Stimulated activated naive CD8-positive, alpha-beta T cell treated with anti-CD3 and anti-CD28 coated beads, Interleukin-15, Interleukin-2, amounts not matched to agents 100 U/mL and 50 U/mL, for 24 hours (primary cell): ENCODE results near the gene MAP4K3.

Source experiments
- ATAC-seq: fragments of 150-1000 bp; cut with Tn5 transposase; one replicate; pipeline ENCODE4 v1.10.0; 2021
- DNase-seq: peaks from one replicate; pipeline ENCODE4 v3.0.0; 2021

MAP4K3 gene

GRCh38 chr2:39445934-39446333 is 8.8 kb upstream of the MAP4K3 start:
- DNase-seq (no peak), ATAC-seq (no peak)

GRCh38 chr2:39443009-39443408 is 5.9 kb upstream of the MAP4K3 start:
- DNase-seq (no peak), ATAC-seq (no peak)

DNA sequence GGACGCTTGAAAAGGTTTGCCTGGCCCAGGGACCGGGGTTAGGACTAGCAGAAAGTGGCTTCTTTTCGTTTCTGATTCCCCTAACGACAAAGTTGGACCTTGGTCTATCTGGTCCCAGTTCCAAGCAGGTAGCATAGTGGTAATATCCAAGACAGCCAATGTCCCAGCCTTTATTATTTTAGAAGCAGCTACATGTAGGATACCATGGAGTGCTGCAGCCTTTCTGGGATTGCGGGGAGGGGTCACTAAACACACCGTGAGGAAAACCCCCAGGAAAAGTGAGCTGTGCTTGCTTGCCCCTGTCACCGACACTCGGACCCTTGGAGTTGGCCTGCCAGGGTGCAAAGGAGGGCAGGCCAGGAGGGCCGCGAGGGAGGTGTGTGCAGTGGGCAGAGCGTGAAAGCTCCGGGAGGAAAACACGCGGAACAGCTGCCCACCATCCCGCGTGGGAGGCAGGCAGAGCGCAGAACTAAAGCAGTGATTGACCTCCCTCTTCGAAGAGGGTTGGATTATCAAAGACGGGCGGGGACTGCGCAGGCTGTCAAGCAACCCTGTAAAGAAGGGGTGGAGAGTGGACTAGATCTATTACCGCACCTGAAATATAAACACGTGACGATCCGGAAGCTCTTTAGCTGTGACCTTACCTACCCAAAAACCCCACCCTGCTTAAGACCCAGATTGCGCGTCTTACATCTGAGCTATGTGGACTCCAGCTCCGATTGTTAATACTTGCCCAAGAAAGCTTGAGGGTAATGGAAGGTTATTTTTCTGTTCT is 624 bp upstream of the MAP4K3 start:
- ATAC-seq (peak; percentile 55), DNase-seq (peak; percentile 46)

DNA sequence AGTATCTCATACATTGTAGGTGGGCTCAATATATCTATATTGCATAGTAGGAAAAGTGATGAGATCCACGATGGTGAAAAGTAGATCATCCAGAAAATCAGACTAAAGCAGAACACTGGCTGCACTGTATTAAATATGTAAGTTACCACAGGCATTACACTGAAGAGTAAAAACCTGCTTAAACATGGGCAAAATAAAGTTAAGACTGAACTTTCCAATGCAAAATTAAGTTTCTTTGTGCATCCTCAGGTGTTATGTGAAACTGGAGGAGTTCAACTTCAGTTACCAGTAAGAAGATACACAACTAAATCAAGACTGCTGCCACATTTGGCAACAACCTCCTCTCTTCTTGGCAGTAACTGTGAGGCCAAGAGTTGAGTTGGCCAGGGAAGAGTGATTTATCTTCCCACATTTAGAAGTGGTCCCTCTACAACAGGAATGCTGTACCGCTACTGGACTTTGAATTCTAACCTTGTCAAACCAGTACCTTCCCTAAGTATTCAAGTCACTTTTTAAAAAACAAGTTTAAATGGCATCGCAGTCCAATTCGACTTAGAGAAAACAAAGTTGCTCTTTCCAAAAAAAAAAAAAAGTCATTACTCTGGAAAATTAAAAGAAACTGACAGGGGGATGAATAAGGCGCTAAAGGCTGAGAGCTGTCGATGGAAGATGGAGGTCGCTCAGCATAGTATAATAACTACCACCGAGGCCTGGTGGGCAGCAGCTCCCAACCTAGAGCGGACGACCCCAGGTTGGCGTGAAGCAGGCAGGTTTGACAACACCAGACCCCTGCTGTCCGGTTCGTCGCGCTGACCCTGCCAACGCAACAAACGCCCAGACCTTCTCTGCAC is 1.1 kb downstream of the MAP4K3 start:
- no peak for DNase-seq
- ATAC-seq: no peak

GRCh38 chr2:39435234-39435633 is 1.9 kb downstream of the MAP4K3 start:
- no peak for DNase-seq
- ATAC-seq: no peak

DNA sequence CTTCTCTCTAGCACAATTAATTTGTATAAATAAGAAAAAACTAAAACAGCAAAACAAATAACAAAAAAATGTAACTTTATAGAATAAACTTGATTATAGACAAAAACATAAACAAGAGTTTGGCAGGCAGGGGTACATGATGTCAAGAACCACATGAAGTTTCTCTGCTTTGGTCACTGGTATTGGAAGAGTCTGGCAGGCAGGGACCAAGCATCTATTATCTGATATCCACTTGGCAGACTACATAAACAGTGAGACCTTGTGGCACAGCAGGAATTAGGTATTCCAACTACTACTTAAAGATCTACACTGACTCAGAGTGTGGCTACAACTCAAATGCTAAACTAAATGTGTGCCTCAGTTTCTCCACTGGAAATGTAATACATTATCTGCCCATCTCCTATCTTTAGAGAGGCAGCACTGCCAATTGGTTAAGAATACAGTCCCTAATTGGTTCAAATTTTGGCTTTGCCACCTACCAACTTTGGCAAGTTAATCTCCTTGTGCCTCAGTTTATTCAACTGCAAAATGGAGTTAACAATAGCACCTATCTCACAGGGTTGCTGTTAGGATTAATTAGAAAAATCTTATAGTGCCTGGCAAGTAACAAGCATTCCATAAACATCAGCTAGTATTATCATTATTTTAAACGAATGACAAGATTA is 2.7 kb downstream of the MAP4K3 start:
- DNase-seq (no peak), ATAC-seq (no peak)

GRCh38 chr2:39433586-39434195 is 3.4 kb downstream of the MAP4K3 start:
- ATAC-seq: no peak
- DNase-seq: no peak

- ATAC-seq: no peak
- no peak for DNase-seq
Measured at GRCh38 chr2:39432701-39433100, 4.4 kb downstream of the MAP4K3 start.

GRCh38 chr2:39431592-39432316 is 5.3 kb downstream of the MAP4K3 start:
- ATAC-seq (no peak), DNase-seq (no peak)

- ATAC-seq (no peak), DNase-seq (no peak)
Measured at GRCh38 chr2:39429746-39430145, 7.3 kb downstream of the MAP4K3 start.

GRCh38 chr2:39424951-39425350 is 12.1 kb downstream of the MAP4K3 start:
- DNase-seq (no peak), ATAC-seq (no peak)

DNA sequence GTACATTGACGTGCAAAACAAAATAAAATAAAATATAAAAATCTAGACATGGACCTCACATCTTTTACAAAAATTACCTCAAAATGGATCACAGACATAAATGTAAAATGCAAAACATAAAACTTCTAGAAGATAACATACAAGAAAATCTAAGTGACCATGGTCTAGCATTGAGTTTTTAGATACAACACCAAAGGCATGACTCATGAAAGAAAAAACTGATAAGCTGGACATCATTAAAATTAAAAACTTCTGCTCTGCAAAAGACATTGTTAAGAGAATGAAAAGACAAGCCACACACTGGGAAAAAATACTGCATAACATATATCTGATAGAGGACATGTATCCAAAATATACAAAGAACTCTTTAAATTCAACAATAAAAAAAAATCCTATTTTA is 14.4 kb downstream of the MAP4K3 start:
- no peak for ATAC-seq
- DNase-seq: no peak

GRCh38 chr2:39421354-39421753 is 15.7 kb downstream of the MAP4K3 start:
- no peak for ATAC-seq
- DNase-seq: no peak

- no peak for ATAC-seq
Measured at GRCh38 chr2:39419282-39420223, 17.5 kb downstream of the MAP4K3 start.

DNA sequence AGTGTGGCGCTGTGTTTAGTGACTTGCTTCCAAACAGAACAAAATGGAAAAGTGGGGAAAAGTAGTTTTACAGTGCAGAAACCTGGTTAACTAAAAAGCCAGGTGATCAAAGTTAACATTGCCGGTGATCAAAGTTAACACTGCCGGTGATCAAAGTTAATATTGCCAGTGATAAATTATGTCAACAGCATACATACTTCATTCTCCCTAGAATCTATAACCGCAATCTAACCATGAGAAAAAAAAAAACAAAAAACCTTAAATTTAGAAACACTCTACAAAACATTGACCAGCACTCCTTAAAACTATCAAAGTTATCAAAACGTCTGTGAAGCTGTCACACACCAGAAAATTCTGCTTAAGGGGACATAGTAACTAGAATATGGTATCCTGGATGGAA is 18.6 kb downstream of the MAP4K3 start:
- ATAC-seq: no peak

More at GRCh38 chr2:39419282-39420223, 17.5 kb downstream of the MAP4K3 start:
- no peak for DNase-seq

DNA sequence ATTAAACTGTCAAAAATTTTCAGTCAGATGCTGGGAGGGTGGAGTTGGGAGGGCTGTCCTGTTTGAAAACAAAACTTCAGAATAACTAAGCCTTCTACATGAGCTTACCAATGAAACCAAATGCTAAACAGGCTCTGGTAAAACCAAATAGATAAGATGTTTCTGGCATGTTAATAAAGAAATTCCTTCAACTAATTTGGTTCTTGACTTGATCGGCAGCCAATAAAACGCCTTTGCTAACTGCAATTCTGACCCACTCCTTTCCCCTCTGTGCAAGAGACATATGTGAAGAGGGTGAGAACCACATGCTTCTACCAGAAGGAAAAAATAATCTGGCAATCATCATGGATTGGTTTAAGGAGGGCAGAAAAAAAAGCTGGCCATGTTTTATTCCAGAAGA is 20.9 kb downstream of the MAP4K3 start:
- DNase-seq: no peak
- no peak for ATAC-seq

More for the DNA sequence above, 18.6 kb downstream of the MAP4K3 start:
- no peak for DNase-seq

GRCh38 chr2:39413063-39413737 is 23.9 kb downstream of the MAP4K3 start:
- DNase-seq (no peak), ATAC-seq (peak; percentile 37)

GRCh38 chr2:39411181-39411944 is 25.7 kb downstream of the MAP4K3 start:
- ATAC-seq (peak; percentile 58), DNase-seq (no peak)

- DNase-seq (no peak), ATAC-seq (no peak)
Measured at GRCh38 chr2:39409697-39410389, 27.2 kb downstream of the MAP4K3 start.
